WTC11 (cell line): ENCODE data around the gene SLC4A11. TPM values are rescaled to one million over a fixed set of nuclear protein-coding genes. Genes with fewer than 3 reads are reported as not detected.

ENCODE experiments used
- ATAC-seq: fragments of 200-7000 bp; cut with Tn5 transposase; 2 replicates; pipeline ENCODE4 v1.10.0; 2021; ENCODE audit warnings: mild to moderate bottlenecking, moderate library complexity
- CTCF ChIA-PET: fragments of 300-600 bp; sonication (Branson Sonifier 250); formaldehyde crosslinking; loops from one replicate; lab custom pipeline; 2021; ENCODE audit warnings: antibody characterized with exemption; lab: Charles Lee
- POLR2A ChIA-PET: fragments of 350-600 bp; sonication (Branson Sonifier 250); formaldehyde crosslinking; loops from one replicate; lab custom pipeline; 2021; ENCODE audit warnings: antibody characterized with exemption; lab: Charles Lee
- DNase-seq: peaks from one replicate; pipeline ENCODE4 v3.0.0; 2021; ENCODE audit warnings: low spot score
- H3K27ac Mint-ChIP-seq: 2 replicates; pipeline ENCODE4 v1.8.0; 2021; ENCODE audit warnings: mixed read lengths
- H3K27me3 Mint-ChIP-seq: 2 replicates; pipeline ENCODE4 v1.8.0; 2021; ENCODE audit warnings: low read depth, mild to moderate bottlenecking, moderate library complexity, mixed read lengths
- H3K36me3 Mint-ChIP-seq: 2 replicates; pipeline ENCODE4 v1.8.0; 2021; ENCODE audit warnings: mixed read lengths
- H3K4me1 Mint-ChIP-seq: 2 replicates; pipeline ENCODE4 v1.8.0; 2022; ENCODE audit warnings: mixed read lengths
- H3K4me3 Mint-ChIP-seq: 2 replicates; pipeline ENCODE4 v1.8.0; 2021; ENCODE audit warnings: mild to moderate bottlenecking, moderate library complexity, mixed read lengths
- H3K9me3 Mint-ChIP-seq: 2 replicates; pipeline ENCODE4 v1.8.0; 2021; ENCODE audit warnings: mixed read lengths
- FOXJ3 ChIP-seq: sonication (generic); formaldehyde crosslinking; IDR thresholded peaks from 2 replicates; pipeline ENCODE4 v1.9.0; 2021; ENCODE audit warnings: missing genetic modification reagents, mild to moderate bottlenecking, borderline replicate concordance
- GABPB1 ChIP-seq: sonication (generic); formaldehyde crosslinking; IDR thresholded peaks from 2 replicates; pipeline ENCODE4 v1.8.1; 2023; ENCODE audit warnings: mild to moderate bottlenecking, missing genetic modification reagents
- HMGA2 ChIP-seq: fragments of 250-450 bp; sonication (Bioruptor Pico); IDR thresholded peaks from 2 replicates; pipeline ENCODE4 v1.4.0; 2021; ENCODE audit warnings: mild to moderate bottlenecking, moderate library complexity
- NFE2L1 ChIP-seq: sonication (generic); formaldehyde crosslinking; IDR thresholded peaks from 2 replicates; pipeline ENCODE4 v1.8.1; 2023; ENCODE audit warnings: missing genetic modification reagents
- RORB ChIP-seq: fragments of 250-450 bp; sonication (Bioruptor Pico); IDR thresholded peaks from 2 replicates; pipeline ENCODE4 v1.9.0; 2021; ENCODE audit warnings: mild to moderate bottlenecking
- SOX15 ChIP-seq: fragments of 250-450 bp; sonication (Bioruptor Pico); IDR thresholded peaks from 2 replicates; pipeline ENCODE4 v1.9.0; 2021; ENCODE audit warnings: mild to moderate bottlenecking
- TEAD1 ChIP-seq: sonication (generic); formaldehyde crosslinking; IDR thresholded peaks from 2 replicates; pipeline ENCODE4 v1.8.0; 2022; ENCODE audit warnings: mild to moderate bottlenecking, missing genetic modification reagents
- ZBTB21 ChIP-seq: sonication (generic); formaldehyde crosslinking; IDR thresholded peaks from 2 replicates; pipeline ENCODE4 v1.8.1; 2023; ENCODE audit warnings: mild to moderate bottlenecking, missing genetic modification reagents, borderline replicate concordance
- ZNF121 ChIP-seq: sonication (generic); formaldehyde crosslinking; IDR thresholded peaks from 2 replicates; pipeline ENCODE4 v1.8.0; 2023; ENCODE audit warnings: missing genetic modification reagents
- ZNF232 ChIP-seq: sonication (generic); formaldehyde crosslinking; IDR thresholded peaks from 2 replicates; pipeline ENCODE4 v1.8.0; 2022; ENCODE audit warnings: mild to moderate bottlenecking, missing genetic modification reagents
- ZNF423 ChIP-seq: fragments of 250-450 bp; sonication (Bioruptor Pico); IDR thresholded peaks from 2 replicates; pipeline ENCODE4 v2.1.2; 2022; ENCODE audit warnings: mild to moderate bottlenecking, moderate library complexity
- total RNA-seq: library from RNA; stranded (reverse); gene quantifications from 3 replicates; pipeline ENCODE4 v1.2.3, GENCODE V29; 2021
- TF ChIP-seq, protein P1 (sequence below): sonication (generic); formaldehyde crosslinking; IDR thresholded peaks from 2 replicates; pipeline ENCODE4 v1.8.1; 2022; ENCODE audit warnings: low read depth, missing genetic modification reagents, borderline replicate concordance
- TF ChIP-seq, protein P2 (sequence below): fragments of 250-450 bp; sonication (Bioruptor Pico); IDR thresholded peaks from 2 replicates; pipeline ENCODE4 v1.9.0; 2021; ENCODE audit warnings: mild to moderate bottlenecking
- TF ChIP-seq, protein P3 (sequence below): fragments of 250-450 bp; sonication (Bioruptor Pico); IDR thresholded peaks from 2 replicates; pipeline ENCODE4 v2.1.2; 2022; ENCODE audit warnings: mild to moderate bottlenecking, moderate library complexity
- TF ChIP-seq, protein P4 (sequence below): sonication (generic); formaldehyde crosslinking; IDR thresholded peaks from 2 replicates; pipeline ENCODE4 v1.8.0; 2022; ENCODE audit warnings: mild to moderate bottlenecking, missing genetic modification reagents
- TF ChIP-seq, protein P5 (sequence below): sonication (generic); formaldehyde crosslinking; IDR thresholded peaks from 2 replicates; pipeline ENCODE4 v1.8.1; 2022; ENCODE audit warnings: mild to moderate bottlenecking, moderate library complexity, missing genetic modification reagents
- TF ChIP-seq, protein P6 (sequence below): sonication (generic); formaldehyde crosslinking; IDR thresholded peaks from 2 replicates; pipeline ENCODE4 v1.8.1; 2022; ENCODE audit warnings: low read depth, mild to moderate bottlenecking, moderate library complexity, missing genetic modification reagents, borderline replicate concordance
- TF ChIP-seq, protein P7 (sequence below): fragments of 250-450 bp; sonication (Bioruptor Pico); IDR thresholded peaks from 2 replicates; pipeline ENCODE4 v1.9.0; 2021; ENCODE audit warnings: mild to moderate bottlenecking
- TF ChIP-seq, protein P8 (sequence below): sonication (generic); formaldehyde crosslinking; IDR thresholded peaks from 2 replicates; pipeline ENCODE4 v1.8.1; 2022; ENCODE audit warnings: missing genetic modification reagents, borderline replicate concordance

The SLC4A11 gene
- total RNA-seq, 1 experiment from 2014 or later, result 39.5 TPM

DNA sequence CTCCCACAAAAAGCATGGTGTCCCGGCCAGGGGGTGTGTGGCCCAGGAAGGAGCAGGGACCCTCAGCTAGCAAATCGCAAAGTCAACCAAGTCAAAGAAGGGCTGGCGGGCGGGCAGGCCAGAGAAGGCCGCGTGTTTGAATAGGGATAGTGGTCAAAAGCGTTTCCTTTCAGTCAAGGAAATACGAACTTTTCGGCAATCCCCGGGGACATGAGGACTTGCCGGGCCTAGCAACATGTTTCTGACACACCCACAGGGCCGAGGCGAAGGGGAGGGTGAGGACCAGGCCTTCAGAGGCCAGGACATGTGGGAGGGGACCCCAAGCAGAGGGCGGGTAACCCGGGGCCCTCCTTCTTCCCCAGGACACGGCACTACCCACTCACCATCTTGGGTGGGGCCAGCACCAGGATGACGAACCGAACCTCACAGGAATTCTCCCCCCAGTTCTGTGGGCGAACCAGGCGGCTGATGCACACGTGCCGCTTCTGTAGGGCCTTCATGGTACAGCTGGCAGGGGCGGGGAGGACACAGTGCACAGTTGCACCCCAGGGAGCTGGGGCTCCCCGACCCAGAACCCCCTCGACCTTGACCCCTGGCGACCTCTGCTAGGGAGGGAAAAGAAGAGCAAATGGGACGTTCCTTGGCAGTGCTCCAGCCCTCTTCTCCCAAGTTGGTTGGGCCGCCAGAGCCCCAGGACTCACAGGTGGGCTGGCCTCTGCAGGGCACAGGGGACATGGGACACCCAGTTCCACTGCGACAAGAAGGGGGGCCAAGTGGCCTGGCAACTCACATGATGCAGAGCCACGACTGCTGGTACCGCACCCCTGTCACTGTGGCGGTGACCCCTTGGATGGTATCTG lies 5.6 kb downstream of the SLC4A11 start (continued):
- TF ChIP-seq ZNF121 (no peak), RORB (no peak), GABPB1 (no peak)
- TF ChIP-seq, protein P1, sequence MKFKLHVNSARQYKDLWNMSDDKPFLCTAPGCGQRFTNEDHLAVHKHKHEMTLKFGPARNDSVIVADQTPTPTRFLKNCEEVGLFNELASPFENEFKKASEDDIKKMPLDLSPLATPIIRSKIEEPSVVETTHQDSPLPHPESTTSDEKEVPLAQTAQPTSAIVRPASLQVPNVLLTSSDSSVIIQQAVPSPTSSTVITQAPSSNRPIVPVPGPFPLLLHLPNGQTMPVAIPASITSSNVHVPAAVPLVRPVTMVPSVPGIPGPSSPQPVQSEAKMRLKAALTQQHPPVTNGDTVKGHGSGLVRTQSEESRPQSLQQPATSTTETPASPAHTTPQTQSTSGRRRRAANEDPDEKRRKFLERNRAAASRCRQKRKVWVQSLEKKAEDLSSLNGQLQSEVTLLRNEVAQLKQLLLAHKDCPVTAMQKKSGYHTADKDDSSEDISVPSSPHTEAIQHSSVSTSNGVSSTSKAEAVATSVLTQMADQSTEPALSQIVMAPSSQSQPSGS, result no peak

DNA sequence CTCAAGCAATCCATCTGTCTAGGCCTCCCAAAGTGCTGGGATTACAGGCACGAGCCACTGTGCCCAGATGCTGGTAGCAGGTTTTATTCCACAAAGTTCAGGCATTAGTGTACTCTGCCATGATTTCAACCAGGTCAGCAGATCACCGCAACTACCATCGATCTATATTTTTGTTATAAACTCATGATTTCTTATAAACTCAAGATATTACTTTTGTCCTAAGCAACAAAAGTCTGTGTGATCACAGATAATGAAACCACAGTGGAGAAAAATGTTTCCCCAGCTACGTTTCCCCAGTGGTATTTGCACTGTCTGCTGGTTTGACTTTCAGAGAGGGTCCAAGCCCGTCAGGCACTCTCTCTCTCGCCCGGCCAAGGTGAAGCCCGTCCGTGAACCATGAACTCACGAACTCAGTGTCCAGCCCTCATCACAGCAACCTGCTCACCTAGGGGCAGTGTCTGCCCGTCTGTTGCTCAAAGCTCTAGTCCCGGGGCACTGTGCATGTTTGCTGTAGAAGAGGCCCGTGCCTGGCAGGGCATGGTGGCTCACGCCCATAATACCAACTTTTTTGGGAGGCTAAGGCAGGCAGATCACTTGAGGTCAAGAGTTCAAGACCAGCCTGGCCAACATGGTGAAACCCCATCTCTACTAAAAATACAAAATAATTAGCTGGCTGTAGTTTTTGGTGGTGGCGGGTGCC lies 7.0 kb downstream of the SLC4A11 start:
- Mint-ChIP-seq H3K27ac (no peak overlapping the region), H3K27me3 (peaks cover 12% of the 10 kb centered on the region), H3K4me3 (no peak overlapping the region), H3K4me1 (0 out of 2 replicates have a peak, but pooled peaks cover 2% of the 10 kb centered on the region), H3K9me3 (no peaks in the 10 kb centered on the region), H3K36me3 (peaks cover 3% of the 10 kb centered on the region)
- peak; percentile 53 for TF ChIP-seq GABPB1
- TF ChIP-seq, protein P2, sequence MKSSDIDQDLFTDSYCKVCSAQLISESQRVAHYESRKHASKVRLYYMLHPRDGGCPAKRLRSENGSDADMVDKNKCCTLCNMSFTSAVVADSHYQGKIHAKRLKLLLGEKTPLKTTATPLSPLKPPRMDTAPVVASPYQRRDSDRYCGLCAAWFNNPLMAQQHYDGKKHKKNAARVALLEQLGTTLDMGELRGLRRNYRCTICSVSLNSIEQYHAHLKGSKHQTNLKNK (CRISPR knock-in tag), result no peak
- POLR2A ChIA-PET, result no interaction called here
- ATAC-seq (no peak), DNase-seq (no peak)
- CTCF ChIA-PET, result no interaction called here

DNA sequence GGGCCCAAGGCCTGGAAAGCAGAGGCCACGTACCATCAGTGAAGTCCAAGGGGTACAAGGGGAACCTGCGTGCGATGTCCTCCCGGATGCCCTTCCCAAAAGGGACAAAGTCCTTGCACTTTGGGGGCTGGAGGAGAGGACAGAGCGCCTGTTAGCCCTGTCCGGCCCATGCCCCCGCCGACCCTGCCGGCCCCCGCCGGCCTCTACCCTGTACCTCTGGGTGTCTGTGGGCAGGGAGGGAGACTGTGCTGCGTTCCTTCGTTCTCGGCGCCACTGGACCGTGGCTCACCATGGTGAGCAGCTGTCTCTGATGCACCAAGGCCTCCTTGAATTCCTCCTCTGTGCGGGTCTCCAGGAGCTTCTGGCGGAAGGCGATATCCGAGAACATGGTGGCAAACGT lies 7.9 kb downstream of the SLC4A11 start:
- H3K36me3 Mint-ChIP-seq, result peaks cover 4% of the 10 kb centered on the region
- no peak for ATAC-seq
- H3K9me3 Mint-ChIP-seq, result no peaks in the 10 kb centered on the region
- peaks cover 2% of the 10 kb centered on the region for H3K27me3 Mint-ChIP-seq
- H3K4me3 Mint-ChIP-seq, result no peak overlapping the region
- TF ChIP-seq TEAD1 (CRISPR knock-in tag), result no peak
- TF ChIP-seq, protein P3, sequence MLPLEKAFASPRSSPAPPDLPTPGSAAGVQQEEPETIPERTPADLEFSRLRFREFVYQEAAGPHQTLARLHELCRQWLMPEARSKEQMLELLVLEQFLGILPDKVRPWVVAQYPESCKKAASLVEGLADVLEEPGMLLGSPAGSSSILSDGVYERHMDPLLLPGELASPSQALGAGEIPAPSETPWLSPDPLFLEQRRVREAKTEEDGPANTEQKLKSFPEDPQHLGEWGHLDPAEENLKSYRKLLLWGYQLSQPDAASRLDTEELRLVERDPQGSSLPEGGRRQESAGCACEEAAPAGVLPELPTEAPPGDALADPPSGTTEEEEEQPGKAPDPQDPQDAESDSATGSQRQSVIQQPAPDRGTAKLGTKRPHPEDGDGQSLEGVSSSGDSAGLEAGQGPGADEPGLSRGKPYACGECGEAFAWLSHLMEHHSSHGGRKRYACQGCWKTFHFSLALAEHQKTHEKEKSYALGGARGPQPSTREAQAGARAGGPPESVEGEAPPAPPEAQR (CRISPR knock-in tag), result no peak
- TF ChIP-seq ZNF423 (CRISPR knock-in tag), result no peak
- TF ChIP-seq HMGA2, result no peak
- no peak for TF ChIP-seq SOX15 (CRISPR knock-in tag)
- no peak for TF ChIP-seq NFE2L1 (CRISPR knock-in tag)
- TF ChIP-seq, protein P4, sequence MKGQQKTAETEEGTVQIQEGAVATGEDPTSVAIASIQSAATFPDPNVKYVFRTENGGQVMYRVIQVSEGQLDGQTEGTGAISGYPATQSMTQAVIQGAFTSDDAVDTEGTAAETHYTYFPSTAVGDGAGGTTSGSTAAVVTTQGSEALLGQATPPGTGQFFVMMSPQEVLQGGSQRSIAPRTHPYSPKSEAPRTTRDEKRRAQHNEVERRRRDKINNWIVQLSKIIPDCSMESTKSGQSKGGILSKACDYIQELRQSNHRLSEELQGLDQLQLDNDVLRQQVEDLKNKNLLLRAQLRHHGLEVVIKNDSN (CRISPR knock-in tag), result no peak
- no peak for TF ChIP-seq ZNF232 (CRISPR knock-in tag)
- TF ChIP-seq ZBTB21, result no peak
- TF ChIP-seq, protein P5, sequence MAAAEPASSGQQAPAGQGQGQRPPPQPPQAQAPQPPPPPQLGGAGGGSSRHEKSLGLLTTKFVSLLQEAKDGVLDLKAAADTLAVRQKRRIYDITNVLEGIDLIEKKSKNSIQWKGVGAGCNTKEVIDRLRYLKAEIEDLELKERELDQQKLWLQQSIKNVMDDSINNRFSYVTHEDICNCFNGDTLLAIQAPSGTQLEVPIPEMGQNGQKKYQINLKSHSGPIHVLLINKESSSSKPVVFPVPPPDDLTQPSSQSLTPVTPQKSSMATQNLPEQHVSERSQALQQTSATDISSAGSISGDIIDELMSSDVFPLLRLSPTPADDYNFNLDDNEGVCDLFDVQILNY, result no peak
- no peaks in the 10 kb centered on the region for H3K4me1 Mint-ChIP-seq
- ChIA-PET POLR2A (no interaction called here), CTCF (no interaction called here)
- no peak for DNase-seq
- no peak overlapping the region for H3K27ac Mint-ChIP-seq

DNA sequence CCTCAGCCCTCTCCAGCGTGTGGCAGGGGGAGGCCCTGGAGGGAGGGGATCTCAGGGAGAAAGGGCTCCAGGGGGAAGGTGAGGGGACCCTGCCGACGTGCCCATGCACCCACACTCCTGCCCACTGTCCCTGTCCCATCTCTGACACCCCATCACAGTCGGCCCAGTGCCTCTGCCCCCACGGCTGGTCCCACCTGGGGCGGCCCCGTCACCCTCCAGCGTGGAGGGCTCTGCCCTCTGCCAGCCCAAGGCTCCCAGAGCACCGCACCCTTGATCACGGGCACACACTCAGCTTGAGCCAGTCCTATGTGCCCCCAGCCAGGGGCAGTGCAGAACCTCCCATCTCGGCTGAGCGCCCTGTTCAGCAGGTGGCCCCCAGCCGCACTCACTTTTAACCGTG lies 9.2 kb downstream of the SLC4A11 start:
- no peak for ATAC-seq
- TF ChIP-seq, protein P6, sequence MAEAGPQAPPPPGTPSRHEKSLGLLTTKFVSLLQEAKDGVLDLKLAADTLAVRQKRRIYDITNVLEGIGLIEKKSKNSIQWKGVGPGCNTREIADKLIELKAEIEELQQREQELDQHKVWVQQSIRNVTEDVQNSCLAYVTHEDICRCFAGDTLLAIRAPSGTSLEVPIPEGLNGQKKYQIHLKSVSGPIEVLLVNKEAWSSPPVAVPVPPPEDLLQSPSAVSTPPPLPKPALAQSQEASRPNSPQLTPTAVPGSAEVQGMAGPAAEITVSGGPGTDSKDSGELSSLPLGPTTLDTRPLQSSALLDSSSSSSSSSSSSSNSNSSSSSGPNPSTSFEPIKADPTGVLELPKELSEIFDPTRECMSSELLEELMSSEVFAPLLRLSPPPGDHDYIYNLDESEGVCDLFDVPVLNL (CRISPR knock-in tag), result no peak
- TF ChIP-seq, protein P7, sequence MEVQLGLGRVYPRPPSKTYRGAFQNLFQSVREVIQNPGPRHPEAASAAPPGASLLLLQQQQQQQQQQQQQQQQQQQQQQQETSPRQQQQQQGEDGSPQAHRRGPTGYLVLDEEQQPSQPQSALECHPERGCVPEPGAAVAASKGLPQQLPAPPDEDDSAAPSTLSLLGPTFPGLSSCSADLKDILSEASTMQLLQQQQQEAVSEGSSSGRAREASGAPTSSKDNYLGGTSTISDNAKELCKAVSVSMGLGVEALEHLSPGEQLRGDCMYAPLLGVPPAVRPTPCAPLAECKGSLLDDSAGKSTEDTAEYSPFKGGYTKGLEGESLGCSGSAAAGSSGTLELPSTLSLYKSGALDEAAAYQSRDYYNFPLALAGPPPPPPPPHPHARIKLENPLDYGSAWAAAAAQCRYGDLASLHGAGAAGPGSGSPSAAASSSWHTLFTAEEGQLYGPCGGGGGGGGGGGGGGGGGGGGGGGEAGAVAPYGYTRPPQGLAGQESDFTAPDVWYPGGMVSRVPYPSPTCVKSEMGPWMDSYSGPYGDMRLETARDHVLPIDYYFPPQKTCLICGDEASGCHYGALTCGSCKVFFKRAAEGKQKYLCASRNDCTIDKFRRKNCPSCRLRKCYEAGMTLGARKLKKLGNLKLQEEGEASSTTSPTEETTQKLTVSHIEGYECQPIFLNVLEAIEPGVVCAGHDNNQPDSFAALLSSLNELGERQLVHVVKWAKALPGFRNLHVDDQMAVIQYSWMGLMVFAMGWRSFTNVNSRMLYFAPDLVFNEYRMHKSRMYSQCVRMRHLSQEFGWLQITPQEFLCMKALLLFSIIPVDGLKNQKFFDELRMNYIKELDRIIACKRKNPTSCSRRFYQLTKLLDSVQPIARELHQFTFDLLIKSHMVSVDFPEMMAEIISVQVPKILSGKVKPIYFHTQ (CRISPR knock-in tag), result no peak
- no peak for TF ChIP-seq FOXJ3
- TF ChIP-seq, protein P8, sequence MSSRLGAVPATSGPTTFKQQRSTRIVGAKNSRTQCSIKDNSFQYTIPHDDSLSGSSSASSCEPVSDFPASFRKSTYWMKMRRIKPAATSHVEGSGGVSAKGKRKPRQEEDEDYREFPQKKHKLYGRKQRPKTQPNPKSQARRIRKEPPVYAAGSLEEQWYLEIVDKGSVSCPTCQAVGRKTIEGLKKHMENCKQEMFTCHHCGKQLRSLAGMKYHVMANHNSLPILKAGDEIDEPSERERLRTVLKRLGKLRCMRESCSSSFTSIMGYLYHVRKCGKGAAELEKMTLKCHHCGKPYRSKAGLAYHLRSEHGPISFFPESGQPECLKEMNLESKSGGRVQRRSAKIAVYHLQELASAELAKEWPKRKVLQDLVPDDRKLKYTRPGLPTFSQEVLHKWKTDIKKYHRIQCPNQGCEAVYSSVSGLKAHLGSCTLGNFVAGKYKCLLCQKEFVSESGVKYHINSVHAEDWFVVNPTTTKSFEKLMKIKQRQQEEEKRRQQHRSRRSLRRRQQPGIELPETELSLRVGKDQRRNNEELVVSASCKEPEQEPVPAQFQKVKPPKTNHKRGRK (CRISPR knock-in tag), result no peak

More for the DNA sequence above, 9.2 kb downstream of the SLC4A11 start:
- H3K9me3 Mint-ChIP-seq, result no peaks in the 10 kb centered on the region
- H3K27me3 Mint-ChIP-seq, result no peaks in the 10 kb centered on the region
- peaks cover 4% of the 10 kb centered on the region for H3K36me3 Mint-ChIP-seq
- H3K4me1 Mint-ChIP-seq, result no peaks in the 10 kb centered on the region
- no peak overlapping the region for H3K4me3 Mint-ChIP-seq
- POLR2A ChIA-PET, result no interaction called here
- H3K27ac Mint-ChIP-seq, result no peak overlapping the region
- DNase-seq, result no peak
- CTCF ChIA-PET, result no interaction called here
